Body of pancreas (tissue), 4 donors: ENCODE results near the gene OTUB1.

Experiments
- CTCF ChIP-seq, 7 experiments: fragments of 450-650 bp in 4 of 7; fragments of 200-600 bp in 3 of 7; sonication (generic) in 3 of 7; IDR thresholded peaks; one replicate each; pipeline ENCODE4 v1.5.1; 2016 to 2019; ENCODE audit warnings: antibody characterized with exemption in 7 of 7
- POLR2A ChIP-seq, 3 donors: fragments of 450-650 bp; IDR thresholded peaks; one replicate each; pipeline ENCODE4 v1.6.1; 2016; ENCODE audit warnings: antibody characterized with exemption in 3 of 3, mild to moderate bottlenecking in 2 of 3

DNA sequence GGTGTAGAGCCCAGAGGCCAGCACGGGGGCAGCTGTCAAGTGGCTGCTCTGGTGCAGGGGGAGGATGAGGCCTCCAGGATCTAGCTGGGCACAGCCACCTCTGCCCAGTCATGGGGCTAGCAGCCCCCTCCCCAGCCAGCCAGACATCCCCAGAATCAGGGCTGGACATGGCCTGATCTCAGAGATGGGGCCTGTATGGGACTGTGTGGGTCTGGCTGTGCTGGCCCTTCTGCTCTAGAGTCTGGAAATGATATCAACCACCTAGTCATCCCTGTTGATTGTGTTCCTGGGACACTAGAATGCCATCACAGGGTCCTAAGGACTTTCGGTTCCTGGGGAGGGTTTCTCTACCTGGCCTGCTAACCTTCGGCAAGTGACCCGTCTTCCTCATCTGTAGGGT is 52.3 kb downstream of the OTUB1 start:
- TF ChIP-seq CTCF (IDR thresholded peaks at IDR 0.05) (no peak), POLR2A (IDR thresholded peaks at IDR 0.05) (no peak)
